Aorta (tissue), 5 donors: ENCODE results near the gene RPP21. TPM values are rescaled to one million over a fixed set of nuclear protein-coding genes. Genes with fewer than 3 reads are reported as not detected.

Experiments
- ATAC-seq: fragments of 200-7000 bp; cut with Tn5 transposase; one replicate; pipeline ENCODE4 v1.9.1; 2022; ENCODE audit warnings: moderate library complexity; ENCODE audit not compliant: low FRiP score
- DNase-seq, 2 donors: peaks; one replicate each; pipeline ENCODE4 v3.0.0-alpha.2; 2020
- H3K27ac ChIP-seq, 2 donors: one replicate each; pipeline ENCODE4 v1.5.1; 2013; ENCODE audit warnings: low read length in 2 of 2, mild to moderate bottlenecking in 2 of 2, moderate library complexity in 2 of 2, control low read depth in 1 of 2, inconsistent platforms in 1 of 2, low read depth in 1 of 2
- H3K27me3 ChIP-seq, 2 donors: one replicate each; pipeline ENCODE4 v1.6.1; 2013; ENCODE audit warnings: control low read depth in 1 of 2, low read length in 1 of 2, mild to moderate bottlenecking in 1 of 2, moderate library complexity in 1 of 2; ENCODE audit not compliant: insufficient read depth in 2 of 2, control insufficient read depth in 1 of 2
- H3K36me3 ChIP-seq, 2 donors: one replicate each; pipeline ENCODE4 v1.6.1; 2013; ENCODE audit warnings: control low read depth in 1 of 2, low read length in 1 of 2, mild to moderate bottlenecking in 1 of 2; ENCODE audit not compliant: insufficient read depth in 2 of 2, control insufficient read depth in 1 of 2
- H3K4me1 ChIP-seq, 2 donors: one replicate each; pipeline ENCODE4 v1.6.1; 2013; ENCODE audit warnings: low read length in 2 of 2, control low read depth in 1 of 2, mild to moderate bottlenecking in 1 of 2, moderate library complexity in 1 of 2; ENCODE audit not compliant: insufficient read depth in 2 of 2, control insufficient read depth in 1 of 2
- H3K4me3 ChIP-seq, 2 donors: one replicate each; pipeline ENCODE4 v1.5.1; 2013; ENCODE audit warnings: low read length in 2 of 2, control low read depth in 1 of 2, mild to moderate bottlenecking in 1 of 2
- H3K9me3 ChIP-seq: one replicate; pipeline ENCODE4 v1.6.1; 2013; ENCODE audit warnings: mild to moderate bottlenecking, low read length; ENCODE audit not compliant: control insufficient read depth
- WGBS, 2 donors: extraction: QIAGEN DNeasy Blood & Tissue Kit; methylation state at CpG; one replicate each; pipeline ENCODE4 v1.1.7; 2013; 5-methylcytosine and 5-hydroxymethylcytosine counted together
- intact Hi-C, 2 donors: fragments of 100-400 bp; cut with DNase I; formaldehyde crosslinking; loops; one replicate each; pipeline versions ENCODE4 v1.14.2 to v1.15.0; 2022
- polyA plus RNA-seq, 2 donors: library from polyadenylated mRNA; stranded (reverse); fragments of 200-250 nt; gene quantifications; one replicate each; pipeline ENCODE4 v1.2.3, GENCODE V29; 2013
- total RNA-seq, 2 donors: library from RNA; stranded (reverse); fragmentation: NEBNext Ultra II Directional; extraction: Animal tissue kit (Norgen Biotek cat#: 25700); gene quantifications; one replicate each; pipeline ENCODE4 v1.2.1, GENCODE V29; 2021
- donor health status: healthy with polysubstance abuse.
- donor health status: Bipolar disorder and iron deficiency.
- donor health status: DM: no; HTN: no; CAD: no.
- donor health status: DM: no; HTN: no; CAD: no.
- donor health status: DM: yes; HTN: yes; CAD: no.

The RPP21 gene
- total and polyA plus RNA-seq, 4 donors: 26.7 to 119 (median 55.4) TPM

DNA sequence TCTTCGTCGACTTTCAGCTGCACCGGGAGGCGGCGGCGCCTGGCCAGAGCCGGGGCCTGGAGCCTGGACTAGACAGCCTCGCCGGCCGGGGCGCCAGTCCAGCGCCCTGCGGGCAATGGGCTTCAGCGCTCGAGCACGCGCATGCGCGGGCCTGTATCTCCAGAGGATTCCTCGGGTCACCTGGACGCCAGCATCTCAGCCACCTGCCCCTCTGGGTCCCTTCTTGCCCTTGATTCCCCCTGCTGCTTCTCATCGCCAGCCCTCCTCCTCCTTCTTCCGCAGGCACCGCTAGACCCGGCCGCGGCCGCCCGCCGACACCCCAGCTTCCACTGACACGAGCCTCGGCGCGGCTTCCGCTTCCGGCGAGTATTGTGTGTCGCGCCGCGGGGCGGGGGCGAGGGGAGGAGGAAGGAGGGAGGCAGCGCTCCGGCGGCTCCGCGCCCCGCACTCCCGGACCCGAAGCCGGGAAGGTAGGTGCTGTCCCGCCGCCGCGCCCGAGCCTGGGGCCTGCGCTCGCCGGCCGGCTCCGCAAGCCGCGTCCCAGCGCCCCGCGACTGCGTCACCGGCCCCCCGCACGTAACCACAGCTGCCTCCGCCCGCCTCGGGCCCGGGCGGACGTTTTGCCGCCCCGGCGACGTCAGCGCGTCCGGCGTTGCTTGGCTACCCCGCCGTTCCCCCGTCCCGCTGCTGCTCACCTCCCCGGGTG lies 18.3 kb upstream of the RPP21 start, which contains the start of gene TRIM39:
TSS of gene TRIM39 (plus strand) at position 402 of the 706 bp plus-strand sequence. CDS start 2,391 bp downstream, outside the sequence.
- Histone ChIP-seq H3K36me3 (peaks cover 2 to 9% of the 10 kb centered on the region in 2 donors), H3K4me3 (peak within 1 kb of the TSS; percentile 54 to 84), H3K9me3 (no peaks in the 10 kb centered on the region), H3K4me1 (no peaks in the 10 kb centered on the region), H3K27me3 (no peaks in the 10 kb centered on the region), H3K27ac (peak within 1 kb of the TSS; percentile 34 to 70)
- ATAC-seq: peak; percentile 94
- intact Hi-C loops: loop anchor here (5.0 to 10.0 kb wide), 3 partner anchors 64 to 114 kb away; partner anchors contain the start of gene TRIM26 (in 2 of the 2)
- peak; percentile 94 to 96 for DNase-seq
- 1% methylated on average over 67 to 90 of the region's 90 CpGs for WGBS, 2 donors

DNA sequence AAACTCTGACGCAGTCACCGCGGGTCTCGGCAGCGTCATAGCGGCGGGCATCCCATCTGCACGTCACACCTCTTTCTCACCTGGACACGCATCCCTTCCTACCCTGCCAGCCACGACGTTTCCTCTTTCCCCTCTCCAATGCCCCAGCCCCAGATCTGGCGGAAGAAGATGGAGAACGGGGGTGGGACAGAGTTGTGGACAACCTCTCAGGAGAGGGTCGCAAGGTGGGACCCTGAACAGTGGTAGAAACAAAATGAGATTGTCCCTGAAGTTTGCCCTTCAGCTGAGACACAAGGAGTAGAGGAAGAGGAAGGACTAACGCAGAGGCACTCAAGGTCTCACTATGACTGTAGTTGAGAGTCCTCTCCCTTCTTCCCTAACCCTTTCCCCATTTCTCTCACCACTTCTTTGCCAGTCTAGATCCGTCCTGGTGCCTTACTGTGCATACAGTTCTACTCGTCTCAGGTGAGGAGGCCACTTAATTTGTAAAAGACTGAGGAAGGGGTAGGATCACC lies 17.7 kb upstream of the RPP21 start:
- no peaks in the 10 kb centered on the region for H3K4me1 ChIP-seq
- WGBS, 2 donors: 1 to 2% methylated on average over 17 of the region's 17 CpGs
- peaks cover 2 to 9% of the 10 kb centered on the region in 2 donors for H3K36me3 ChIP-seq
- H3K27me3 ChIP-seq: no peaks in the 10 kb centered on the region
- peak overlapping the region; percentile 54 to 84 for H3K4me3 ChIP-seq
- DNase-seq (no peak), ATAC-seq (no peak)
- peak overlapping the region in 1 of 2 donors; percentile 70 for H3K27ac ChIP-seq
- H3K9me3 ChIP-seq: no peaks in the 10 kb centered on the region
- intact Hi-C loops: loop anchor here (5.0 to 10.0 kb wide), 3 partner anchors 65 to 115 kb away; partner anchors contain the start of gene TRIM26 (in 2 of the 2)

DNA sequence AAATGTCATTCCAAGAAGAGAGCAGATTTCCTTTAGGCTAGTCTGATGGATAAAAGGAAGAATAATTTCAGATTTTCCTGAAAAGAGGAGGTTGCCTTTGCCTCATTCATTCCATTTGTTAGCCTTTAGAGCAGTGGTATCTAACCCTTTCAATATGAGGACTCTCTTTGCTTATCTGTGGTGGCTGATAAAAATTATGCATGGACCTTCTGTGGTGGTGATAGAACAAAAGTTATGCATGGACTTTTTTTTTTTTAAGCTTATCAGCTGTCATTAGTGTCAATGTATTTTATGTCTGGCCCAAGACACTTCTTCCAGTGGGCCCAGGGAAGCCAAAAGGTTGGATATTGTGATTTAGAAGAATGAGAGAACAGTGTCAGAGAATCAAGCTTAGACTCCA lies 16.6 kb upstream of the RPP21 start:
- H3K36me3 ChIP-seq: peaks cover 2 to 9% of the 10 kb centered on the region in 2 donors
- H3K4me3 ChIP-seq: no peak overlapping the region
- no peaks in the 10 kb centered on the region for H3K27me3 ChIP-seq
- ATAC-seq (no peak), DNase-seq (no peak)
- H3K4me1 ChIP-seq: no peaks in the 10 kb centered on the region
- intact Hi-C loops: loop anchor here (5.0 to 10.0 kb wide), 3 partner anchors 66 to 116 kb away; partner anchors contain the start of gene TRIM26 (in 2 of the 2)
- H3K27ac ChIP-seq: no peak overlapping the region
- no peaks in the 10 kb centered on the region for H3K9me3 ChIP-seq

DNA sequence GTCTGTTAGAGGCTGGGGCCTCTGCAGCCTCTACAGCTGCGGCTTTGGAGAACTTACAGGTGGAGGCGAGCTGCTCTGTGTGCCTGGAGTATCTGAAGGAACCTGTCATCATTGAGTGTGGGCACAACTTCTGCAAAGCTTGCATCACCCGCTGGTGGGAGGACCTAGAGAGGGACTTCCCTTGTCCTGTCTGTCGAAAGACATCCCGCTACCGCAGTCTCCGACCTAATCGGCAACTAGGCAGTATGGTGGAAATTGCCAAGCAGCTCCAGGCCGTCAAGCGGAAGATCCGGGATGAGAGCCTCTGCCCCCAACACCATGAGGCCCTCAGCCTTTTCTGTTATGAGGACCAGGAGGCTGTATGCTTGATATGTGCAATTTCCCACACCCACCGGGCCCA lies 15.6 kb upstream of the RPP21 start:
- no peak for ATAC-seq
- Histone ChIP-seq H3K4me3 (no peak overlapping the region), H3K9me3 (no peaks in the 10 kb centered on the region), H3K4me1 (no peaks in the 10 kb centered on the region), H3K27ac (no peak overlapping the region), H3K27me3 (no peaks in the 10 kb centered on the region), H3K36me3 (peaks cover 2 to 13% of the 10 kb centered on the region in 2 donors)
- WGBS, 2 donors: 94 to 95% methylated on average over 12 of the region's 12 CpGs
- intact Hi-C loops: loop anchor here (5.0 to 10.0 kb wide), 3 partner anchors 67 to 117 kb away; partner anchors contain the start of gene TRIM26 (in 2 of the 2)
- no peak for DNase-seq

DNA sequence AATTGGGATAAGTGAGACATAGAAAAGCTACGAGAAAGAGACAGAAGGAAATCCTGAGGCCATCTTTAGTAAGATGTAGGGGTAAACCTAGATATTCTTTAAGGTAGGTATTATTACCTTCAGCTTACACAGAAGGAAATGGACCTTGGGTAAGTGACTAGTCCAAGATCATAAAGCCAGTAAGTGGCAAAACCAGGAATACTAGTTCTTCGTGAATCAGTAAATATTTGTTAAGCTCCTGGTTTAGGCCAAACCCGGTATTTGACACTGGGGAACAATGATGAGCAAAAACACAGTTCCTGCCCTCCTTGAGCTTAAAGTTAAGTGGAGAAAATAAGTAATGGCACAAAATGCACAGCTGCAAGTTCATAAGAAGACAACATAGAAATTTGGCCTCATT lies 13.0 kb upstream of the RPP21 start:
- no peak overlapping the region for H3K4me3 ChIP-seq
- ATAC-seq: no peak

DNA sequence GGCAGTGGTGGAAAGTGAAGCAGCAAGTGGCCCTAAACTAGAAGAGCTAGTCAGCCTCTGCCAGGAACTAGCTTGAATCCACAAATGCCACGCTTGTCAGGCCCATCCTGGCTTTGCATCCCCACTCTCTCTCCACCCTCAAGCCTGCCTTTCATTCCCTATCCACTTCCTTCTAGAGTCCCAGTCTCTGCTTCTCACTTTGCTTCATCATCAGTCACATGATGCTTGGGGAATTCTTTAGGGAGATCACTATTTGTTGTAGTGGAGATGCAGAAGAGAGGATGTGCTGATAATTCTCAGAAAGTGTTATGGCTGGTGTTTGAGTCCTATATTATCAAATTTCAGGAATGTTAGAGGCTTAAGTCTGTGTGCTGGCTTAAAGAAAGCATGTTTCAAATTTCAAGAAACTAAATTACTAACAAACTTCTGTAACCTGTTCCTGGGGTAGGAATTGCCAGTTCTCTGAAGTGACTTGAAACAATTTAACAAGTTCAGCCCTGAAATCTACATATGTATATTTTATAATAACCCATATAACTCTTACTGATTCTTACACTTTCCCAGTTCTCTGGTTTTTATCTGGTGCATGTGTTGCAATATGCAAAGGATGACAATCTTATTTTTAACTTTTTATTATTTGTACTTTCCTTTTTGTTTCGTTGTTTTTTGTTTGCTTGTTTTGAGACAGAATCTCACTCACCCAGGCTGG lies 10.7 kb upstream of the RPP21 start:
- peaks cover 2 to 17% of the 10 kb centered on the region in 2 donors for H3K36me3 ChIP-seq
- intact Hi-C loops: no loop called here

More for the DNA sequence above, 13.0 kb upstream of the RPP21 start:
- Histone ChIP-seq H3K27ac (no peak overlapping the region), H3K9me3 (no peaks in the 10 kb centered on the region), H3K36me3 (peaks cover 2 to 17% of the 10 kb centered on the region in 2 donors), H3K4me1 (no peaks in the 10 kb centered on the region), H3K27me3 (no peaks in the 10 kb centered on the region)
- no peak for DNase-seq
- intact Hi-C loops: no loop called here
- 81 to 91% methylated on average over 3 of the region's 3 CpGs for WGBS, 2 donors

DNA sequence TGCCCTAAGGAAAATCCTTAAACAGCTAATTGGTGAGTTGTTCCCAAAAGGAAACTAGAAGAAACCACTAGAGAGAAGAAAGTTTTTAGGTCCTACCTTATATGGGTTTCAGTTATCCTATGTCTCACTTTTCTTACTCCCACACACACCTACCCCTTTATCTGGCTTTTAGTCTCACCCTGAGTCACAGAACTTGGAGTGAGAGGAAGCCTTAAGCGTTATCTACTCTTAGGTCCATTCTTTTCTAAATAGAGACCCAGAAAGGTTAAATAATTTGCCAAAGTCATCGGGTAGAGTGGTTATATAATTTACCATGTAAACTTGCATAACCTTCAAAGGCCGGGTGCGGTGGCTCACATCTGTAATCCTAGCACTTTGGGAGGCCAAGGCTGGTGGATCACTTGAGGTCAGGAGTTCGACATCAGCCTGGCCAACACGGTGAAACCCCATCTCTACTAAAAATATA lies 4.3 kb upstream of the RPP21 start:
- intact Hi-C loops: no loop called here
- WGBS, 2 donors: 86 to 91% methylated on average over 6 of the region's 6 CpGs
- no peak overlapping the region for H3K4me3 ChIP-seq
- no peak for DNase-seq
- H3K27ac ChIP-seq: no peak overlapping the region
- peaks cover 3 to 5% of the 10 kb centered on the region in 2 donors for H3K36me3 ChIP-seq
- ATAC-seq: no peak
- H3K4me1 ChIP-seq: no peaks in the 10 kb centered on the region
- no peaks in the 10 kb centered on the region for H3K9me3 ChIP-seq
- H3K27me3 ChIP-seq: no peaks in the 10 kb centered on the region

More for the DNA sequence above, 10.7 kb upstream of the RPP21 start:
- ATAC-seq: no peak
- Histone ChIP-seq H3K4me3 (no peak overlapping the region), H3K9me3 (no peaks in the 10 kb centered on the region), H3K4me1 (no peaks in the 10 kb centered on the region), H3K27me3 (no peaks in the 10 kb centered on the region), H3K27ac (no peak overlapping the region)
- DNase-seq: no peak
- WGBS, 2 donors: 86 to 90% methylated on average over 2 of the region's 2 CpGs

DNA sequence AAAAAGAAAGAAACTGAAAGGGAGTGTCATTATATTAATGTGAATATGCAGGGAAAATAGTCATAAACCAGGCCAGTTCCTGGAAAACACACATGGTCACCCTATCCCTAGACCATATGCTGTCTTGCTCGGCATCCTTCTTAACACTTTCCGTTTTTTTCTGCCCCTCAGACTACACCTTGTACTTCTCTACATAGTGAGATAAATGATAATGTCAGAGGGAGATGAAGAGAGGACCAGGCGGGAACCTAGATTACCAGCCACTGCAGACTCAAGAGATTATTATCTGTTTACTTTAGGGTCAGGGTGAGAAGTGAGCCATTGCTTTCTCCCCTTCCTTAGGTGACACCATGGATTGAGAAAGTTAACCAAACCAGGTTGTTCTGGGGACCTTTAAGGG lies 3.7 kb upstream of the RPP21 start:
- Histone ChIP-seq H3K27me3 (no peaks in the 10 kb centered on the region), H3K9me3 (no peaks in the 10 kb centered on the region), H3K27ac (no peak overlapping the region), H3K4me3 (no peak overlapping the region), H3K4me1 (no peaks in the 10 kb centered on the region), H3K36me3 (peaks cover 2 to 3% of the 10 kb centered on the region in 2 donors)
- intact Hi-C loops: no loop called here
- WGBS, 2 donors: 91 to 94% methylated on average over 3 of the region's 3 CpGs
- ATAC-seq (no peak), DNase-seq (no peak)
